GM20000 (cell line): Measurements from ENCODE around the gene CORO2B.

ENCODE experiments used
- DNase-seq: peaks from one replicate; pipeline ENCODE4 v3.0.0; 2012; ENCODE audit warnings: low spot score
- TF ChIP-seq, protein P1 (sequence below): IDR thresholded peaks from 2 replicates; pipeline ENCODE4 v1.5.1; 2012; ENCODE audit warnings: mild to moderate bottlenecking, control low read depth; ENCODE audit errors: extremely low read depth, missing control alignments

CORO2B gene

DNA sequence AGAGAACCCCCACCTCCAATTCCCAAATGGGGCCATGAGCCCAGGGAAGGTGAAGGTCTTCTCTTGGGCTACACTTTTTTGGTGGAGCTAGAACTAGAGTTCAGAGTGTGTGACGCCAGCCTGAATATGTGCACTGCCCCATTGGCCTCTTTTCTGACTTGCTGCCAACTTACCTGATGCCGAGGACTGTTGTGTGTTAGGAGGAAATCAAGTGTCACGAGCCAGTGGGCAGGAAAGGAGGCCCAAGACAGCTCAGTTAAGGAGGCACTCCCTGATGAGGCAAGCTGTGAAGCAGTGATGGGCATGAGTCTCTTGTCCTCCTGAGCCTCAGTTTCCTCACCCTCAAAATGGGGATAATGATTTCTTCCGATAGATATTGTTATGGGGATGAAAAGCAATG, 134.1 kb downstream of the CORO2B start:
- no peak for DNase-seq
- TF ChIP-seq, protein P1, sequence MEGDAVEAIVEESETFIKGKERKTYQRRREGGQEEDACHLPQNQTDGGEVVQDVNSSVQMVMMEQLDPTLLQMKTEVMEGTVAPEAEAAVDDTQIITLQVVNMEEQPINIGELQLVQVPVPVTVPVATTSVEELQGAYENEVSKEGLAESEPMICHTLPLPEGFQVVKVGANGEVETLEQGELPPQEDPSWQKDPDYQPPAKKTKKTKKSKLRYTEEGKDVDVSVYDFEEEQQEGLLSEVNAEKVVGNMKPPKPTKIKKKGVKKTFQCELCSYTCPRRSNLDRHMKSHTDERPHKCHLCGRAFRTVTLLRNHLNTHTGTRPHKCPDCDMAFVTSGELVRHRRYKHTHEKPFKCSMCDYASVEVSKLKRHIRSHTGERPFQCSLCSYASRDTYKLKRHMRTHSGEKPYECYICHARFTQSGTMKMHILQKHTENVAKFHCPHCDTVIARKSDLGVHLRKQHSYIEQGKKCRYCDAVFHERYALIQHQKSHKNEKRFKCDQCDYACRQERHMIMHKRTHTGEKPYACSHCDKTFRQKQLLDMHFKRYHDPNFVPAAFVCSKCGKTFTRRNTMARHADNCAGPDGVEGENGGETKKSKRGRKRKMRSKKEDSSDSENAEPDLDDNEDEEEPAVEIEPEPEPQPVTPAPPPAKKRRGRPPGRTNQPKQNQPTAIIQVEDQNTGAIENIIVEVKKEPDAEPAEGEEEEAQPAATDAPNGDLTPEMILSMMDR, result no peak

DNA sequence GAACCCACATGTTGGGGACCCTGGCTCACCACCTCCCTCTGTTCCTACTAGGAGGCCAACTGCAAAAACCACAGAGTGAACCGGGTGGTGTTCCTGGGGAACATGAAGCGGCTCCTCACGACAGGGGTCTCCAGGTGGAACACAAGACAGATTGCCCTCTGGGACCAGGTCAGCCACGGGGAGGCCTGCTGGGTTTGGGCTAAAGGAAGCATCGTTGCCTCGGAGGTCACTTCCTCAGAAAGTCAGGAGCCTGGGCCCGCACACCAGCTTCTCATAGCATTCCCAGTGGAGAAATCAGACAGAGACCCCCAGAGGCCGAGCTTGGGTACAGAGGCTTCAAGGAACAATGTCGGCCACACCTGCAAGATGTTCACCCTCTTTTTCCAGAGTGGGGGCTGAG, 135.1 kb downstream of the CORO2B start:
- TF ChIP-seq, protein P1, result no peak
- no peak for DNase-seq

DNA sequence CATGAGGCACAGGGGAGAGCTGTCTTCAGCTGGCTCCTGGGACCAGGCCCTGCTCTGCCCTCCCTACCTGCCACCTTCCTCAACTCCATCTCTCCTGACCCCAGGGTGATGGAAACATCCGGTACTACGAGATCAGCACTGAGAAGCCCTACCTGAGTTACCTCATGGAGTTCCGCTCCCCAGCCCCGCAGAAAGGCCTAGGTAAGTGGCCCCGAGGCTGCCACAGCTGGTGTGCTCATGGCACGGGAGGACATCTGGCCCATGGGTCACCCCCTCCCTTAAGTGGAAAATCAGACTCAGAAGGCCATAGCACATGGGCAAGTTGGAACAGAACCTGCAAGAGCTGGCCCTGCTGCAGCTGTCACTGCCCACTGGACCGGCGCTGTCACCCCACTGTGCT, 136.3 kb downstream of the CORO2B start:
- DNase-seq, result no peak
- TF ChIP-seq, protein P1, result no peak

DNA sequence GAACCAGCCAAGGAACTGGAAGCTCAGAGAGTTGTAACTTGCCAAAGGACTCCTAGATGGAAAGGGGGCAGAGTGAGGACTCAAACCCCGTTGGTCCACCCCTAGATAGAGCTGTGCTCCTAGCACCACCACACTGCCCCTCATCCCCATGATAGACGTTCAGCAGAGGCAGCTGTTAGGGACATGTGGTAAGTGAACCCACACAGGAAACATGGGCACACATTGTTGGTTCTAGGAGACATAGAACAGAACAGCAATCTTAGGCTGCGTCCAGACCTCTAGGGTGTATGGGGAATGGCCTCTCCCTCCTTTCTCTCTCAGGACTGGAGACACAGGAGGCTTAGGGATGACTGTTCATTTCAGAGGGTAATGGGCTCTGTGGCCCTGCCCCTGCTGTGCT, 139.2 kb downstream of the CORO2B start:
- DNase-seq, result no peak
- TF ChIP-seq, protein P1, result no peak

DNA sequence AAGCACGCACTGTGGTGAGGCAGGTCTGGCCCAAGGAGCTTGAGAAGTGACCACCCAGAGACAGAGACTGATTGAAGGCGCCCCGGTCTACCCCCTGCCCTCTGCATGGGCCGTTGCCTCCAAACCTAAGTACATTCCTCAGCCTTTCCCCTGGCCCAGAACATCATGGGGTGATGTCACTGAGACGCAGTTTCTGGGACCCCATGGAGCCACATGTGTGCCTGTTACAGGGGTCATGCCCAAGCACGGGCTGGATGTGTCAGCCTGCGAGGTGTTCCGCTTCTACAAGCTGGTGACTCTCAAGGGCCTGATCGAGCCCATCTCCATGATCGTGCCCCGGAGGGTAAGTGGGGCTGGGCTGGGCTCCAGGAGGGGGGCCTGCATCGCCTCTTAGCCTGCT, 139.7 kb downstream of the CORO2B start:
- TF ChIP-seq, protein P1, result no peak
- no peak for DNase-seq

DNA sequence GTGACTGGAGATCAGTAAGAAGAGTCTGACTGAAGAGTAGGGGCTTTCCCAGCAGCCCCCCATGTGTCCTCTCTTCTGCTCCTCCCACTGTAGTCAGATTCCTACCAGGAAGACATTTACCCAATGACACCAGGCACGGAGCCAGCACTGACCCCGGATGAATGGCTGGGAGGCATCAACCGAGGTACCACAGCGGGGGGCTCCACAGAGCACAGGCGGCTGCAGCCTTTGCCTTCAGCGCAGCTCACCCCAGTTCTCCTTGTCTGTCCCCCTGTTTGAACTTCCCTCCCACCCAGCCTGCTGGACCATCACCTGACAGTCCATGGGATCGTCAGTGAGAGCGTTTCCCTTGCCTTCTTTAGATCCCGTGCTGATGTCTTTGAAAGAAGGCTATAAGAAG, 140.3 kb downstream of the CORO2B start:
- DNase-seq, result no peak
- TF ChIP-seq, protein P1, result no peak

DNA sequence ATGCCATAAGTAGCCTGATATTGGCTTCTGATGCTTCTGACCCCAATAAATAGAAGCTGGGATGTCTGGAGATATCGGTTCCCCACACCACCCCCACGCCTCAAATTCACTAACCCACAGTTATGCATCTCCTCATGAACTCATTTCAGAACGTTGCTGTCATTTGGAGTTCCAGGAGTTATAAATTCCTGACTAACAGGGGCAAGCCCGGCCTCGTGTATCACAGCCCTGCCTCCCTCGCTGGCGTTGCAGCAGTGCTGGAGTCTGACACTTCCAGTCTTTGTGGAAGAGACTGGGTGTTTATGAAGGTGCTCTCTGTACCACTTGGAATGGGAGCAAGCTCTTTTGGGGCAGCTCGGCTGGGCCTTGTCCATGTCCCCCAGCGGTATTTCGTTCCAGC, 140.9 kb downstream of the CORO2B start:
- TF ChIP-seq, protein P1, result no peak
- DNase-seq, result no peak
